GM12878 (cell line): ENCODE measurements around the gene ICE2.

Experiments
- CTCF ChIP-seq, 3 experiments: IDR thresholded peaks in 2 of 3; conservative IDR thresholded peaks in 1 of 3; 2 replicates each; pipeline ENCODE4 v1.5.1; 2011; ENCODE audit warnings: low read depth in 3 of 3, low read length in 3 of 3, mild to moderate bottlenecking in 3 of 3, control low read depth in 2 of 3, moderate library complexity in 2 of 3, inconsistent platforms in 1 of 3, mixed read lengths in 1 of 3; ENCODE audit not compliant: control insufficient read depth in 2 of 3, insufficient read depth in 1 of 3; ENCODE audit errors: extremely low read depth in 1 of 3
- ETV6 ChIP-seq, 2 experiments: fragments of 450-650 bp in 1 of 2; IDR thresholded peaks in 1 of 2; conservative IDR thresholded peaks in 1 of 2; 2 replicates each; pipeline ENCODE4 v1.6.1; 2014; ENCODE audit warnings: antibody characterized with exemption in 1 of 2, borderline replicate concordance in 1 of 2, low read depth in 1 of 2, mild to moderate bottlenecking in 1 of 2, moderate library complexity in 1 of 2
- IRF4 ChIP-seq: IDR thresholded peaks from 2 replicates; pipeline ENCODE4 v1.6.1; 2011; ENCODE audit warnings: low read depth, low read length
- NFYA ChIP-seq: IDR thresholded peaks from 2 replicates; pipeline ENCODE4 v1.6.1; 2011; ENCODE audit warnings: low read depth, mild to moderate bottlenecking, low read length, improper control_type of control experiment, borderline replicate concordance
- RFX5 ChIP-seq: IDR thresholded peaks from 2 replicates; pipeline ENCODE4 v1.6.1; 2011; ENCODE audit warnings: low read depth, low read length, improper control_type of control experiment
- YBX1 ChIP-seq: fragments of 450-650 bp; IDR thresholded peaks from 2 replicates; pipeline ENCODE4 v1.6.1; 2016; ENCODE audit warnings: antibody characterized with exemption

DNA sequence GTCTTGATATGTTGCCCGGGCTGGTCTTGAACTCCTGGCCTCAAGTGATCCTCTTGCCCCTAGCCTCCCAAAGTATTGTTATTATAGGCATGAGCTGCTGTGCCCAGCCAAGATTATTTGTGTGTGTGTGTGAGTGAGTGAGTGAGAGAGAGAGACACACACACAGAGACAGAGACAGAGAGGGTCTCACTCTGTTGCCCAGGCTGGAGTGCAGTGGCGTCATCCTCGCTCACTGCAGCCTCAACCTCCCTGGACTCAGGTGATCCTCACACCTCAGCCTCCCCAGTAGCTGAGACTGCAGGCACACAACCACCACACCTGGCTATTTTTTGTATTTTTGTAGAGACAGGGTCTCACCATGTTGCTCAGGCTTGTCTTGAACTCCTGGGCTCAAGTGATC, 5.8 kb downstream of the ICE2 start:
- TF ChIP-seq RFX5 (no peak), IRF4 (no peak), YBX1 (no peak), CTCF (IDR thresholded peaks at IDR 0.05 in 2 of 3, conservative IDR thresholded peaks at IDR 0.05 in 1 of 3; ENCODE audit: control insufficient read depth in 2 of 3, extremely low read depth in 1 of 3, insufficient read depth in 1 of 3, low read depth in 3 of 3, low read length in 3 of 3) (no peak), NFYA (no peak), ETV6 (conservative IDR thresholded peaks at IDR 0.05 in 1 of 2, IDR thresholded peaks at IDR 0.05 in 1 of 2; ENCODE audit: borderline replicate concordance in 1 of 2, low read depth in 1 of 2) (no peak)
